ENCODE measurements around the gene CD19.

DNA sequence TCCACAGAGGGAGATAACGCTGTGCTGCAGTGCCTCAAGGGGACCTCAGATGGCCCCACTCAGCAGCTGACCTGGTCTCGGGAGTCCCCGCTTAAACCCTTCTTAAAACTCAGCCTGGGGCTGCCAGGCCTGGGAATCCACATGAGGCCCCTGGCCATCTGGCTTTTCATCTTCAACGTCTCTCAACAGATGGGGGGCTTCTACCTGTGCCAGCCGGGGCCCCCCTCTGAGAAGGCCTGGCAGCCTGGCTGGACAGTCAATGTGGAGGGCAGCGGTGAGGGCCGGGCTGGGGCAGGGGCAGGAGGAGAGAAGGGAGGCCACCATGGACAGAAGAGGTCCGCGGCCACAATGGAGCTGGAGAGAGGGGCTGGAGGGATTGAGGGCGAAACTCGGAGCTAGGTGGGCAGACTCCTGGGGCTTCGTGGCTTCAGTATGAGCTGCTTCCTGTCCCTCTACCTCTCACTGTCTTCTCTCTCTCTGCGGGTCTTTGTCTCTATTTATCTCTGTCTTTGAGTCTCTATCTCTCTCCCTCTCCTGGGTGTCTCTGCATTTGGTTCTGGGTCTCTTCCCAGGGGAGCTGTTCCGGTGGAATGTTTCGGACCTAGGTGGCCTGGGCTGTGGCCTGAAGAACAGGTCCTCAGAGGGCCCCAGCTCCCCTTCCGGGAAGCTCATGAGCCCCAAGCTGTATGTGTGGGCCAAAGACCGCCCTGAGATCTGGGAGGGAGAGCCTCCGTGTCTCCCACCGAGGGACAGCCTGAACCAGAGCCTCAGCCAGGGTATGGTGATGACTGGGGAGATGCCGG lies 769 bp downstream of the CD19 start:
- TF ChIP-seq, protein P1, sequence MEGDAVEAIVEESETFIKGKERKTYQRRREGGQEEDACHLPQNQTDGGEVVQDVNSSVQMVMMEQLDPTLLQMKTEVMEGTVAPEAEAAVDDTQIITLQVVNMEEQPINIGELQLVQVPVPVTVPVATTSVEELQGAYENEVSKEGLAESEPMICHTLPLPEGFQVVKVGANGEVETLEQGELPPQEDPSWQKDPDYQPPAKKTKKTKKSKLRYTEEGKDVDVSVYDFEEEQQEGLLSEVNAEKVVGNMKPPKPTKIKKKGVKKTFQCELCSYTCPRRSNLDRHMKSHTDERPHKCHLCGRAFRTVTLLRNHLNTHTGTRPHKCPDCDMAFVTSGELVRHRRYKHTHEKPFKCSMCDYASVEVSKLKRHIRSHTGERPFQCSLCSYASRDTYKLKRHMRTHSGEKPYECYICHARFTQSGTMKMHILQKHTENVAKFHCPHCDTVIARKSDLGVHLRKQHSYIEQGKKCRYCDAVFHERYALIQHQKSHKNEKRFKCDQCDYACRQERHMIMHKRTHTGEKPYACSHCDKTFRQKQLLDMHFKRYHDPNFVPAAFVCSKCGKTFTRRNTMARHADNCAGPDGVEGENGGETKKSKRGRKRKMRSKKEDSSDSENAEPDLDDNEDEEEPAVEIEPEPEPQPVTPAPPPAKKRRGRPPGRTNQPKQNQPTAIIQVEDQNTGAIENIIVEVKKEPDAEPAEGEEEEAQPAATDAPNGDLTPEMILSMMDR (conservative IDR thresholded peaks at IDR 0.05 in 1 of 2, IDR thresholded peaks at IDR 0.05 in 1 of 2; ENCODE audit: extremely low read depth in 1 of 2, insufficient read depth in 1 of 2, low read depth in 1 of 2, low read length in 2 of 2) = no peak
- TF ChIP-seq EZH2 (IDR thresholded peaks at IDR 0.05; ENCODE audit: borderline replicate concordance, low read length) = no peak
